Muscle of arm (tissue), 14 donors: Measurements from ENCODE around the gene OR6B1. TPM values are rescaled to one million over a fixed set of nuclear protein-coding genes. Genes with fewer than 3 reads are reported as not detected.
A peak's percentile ranks its signal among the peaks of the same experiment; 100 is the strongest.

Experiments used
- DNase-seq: peaks from one replicate; pipeline ENCODE4 v3.0.0-alpha.2; 2013
- long read RNA-seq, 11 donors: transcript quantifications; one replicate each; lab custom pipeline, GENCODE V29; 2026
- polyA plus RNA-seq, 12 donors: library from polyadenylated mRNA; unstranded; fragments of 120-200 nt; gene quantifications; one replicate each; pipeline ENCODE4 v1.2.1, GENCODE V29; 2013; ENCODE audit not compliant: insufficient read length in 12 of 12

The OR6B1 gene
- not detected for polyA plus RNA-seq
- long read RNA-seq, donor 1, result 0 reads
- long read RNA-seq, donor 2, result 0 reads
- long read RNA-seq, donor 3, result 0 reads
- long read RNA-seq, donor 4, result 0 reads
- long read RNA-seq, donor 5, result 0 reads
- long read RNA-seq, donor 6, result 0 reads
- long read RNA-seq, donor 7, result 0 reads
- long read RNA-seq, donor 8, result 0 reads
- long read RNA-seq, donor 9, result 0 reads
- long read RNA-seq, donor 10, result 0 reads
- long read RNA-seq, donor 11, result 0 reads

DNA sequence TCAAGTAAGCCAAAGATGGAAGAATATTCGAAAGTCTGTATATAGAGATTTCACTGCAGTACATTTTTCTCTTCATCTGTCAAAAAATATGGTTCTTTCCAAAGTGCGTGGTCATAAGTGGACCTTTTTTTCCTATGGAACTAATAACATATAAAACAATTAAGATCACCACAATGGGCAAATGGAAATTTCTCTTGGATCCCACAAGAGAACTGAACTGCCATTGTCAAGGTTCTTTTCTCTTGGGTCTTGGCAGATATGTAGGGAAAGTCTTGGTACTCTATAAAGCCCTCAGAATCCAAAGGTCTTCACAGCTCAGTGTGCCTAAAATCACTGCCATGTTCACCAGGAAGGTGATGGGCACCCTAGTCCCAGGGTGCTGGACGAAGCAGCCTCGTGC, at the start of gene OR6B1:
Gene OR6B1, plus strand, starts transcription at position 301 of the 400 bp plus-strand sequence. CDS start 3,677 bp downstream, outside the sequence.
- DNase-seq, result no peak

DNA sequence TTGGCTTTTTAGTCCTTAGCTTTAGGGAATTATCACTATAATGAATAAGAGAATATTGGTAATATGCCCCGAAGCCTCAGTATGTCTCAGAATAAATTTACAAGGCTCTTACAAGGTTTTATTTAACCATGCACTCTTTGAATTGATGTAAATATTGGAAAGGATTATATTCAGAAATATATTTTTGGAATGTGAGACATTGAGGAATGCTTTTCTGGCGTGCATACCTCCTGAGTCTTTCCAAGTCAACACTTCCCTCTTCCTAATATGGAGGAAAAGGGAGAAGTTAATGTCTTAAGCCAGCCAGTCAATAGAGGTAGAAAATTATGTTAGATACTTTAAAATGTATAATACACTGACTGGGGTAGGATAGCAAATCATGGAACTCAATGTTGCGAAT, 46.7 kb upstream of the OR6B1 start:
- peak; percentile 57 for DNase-seq

DNA sequence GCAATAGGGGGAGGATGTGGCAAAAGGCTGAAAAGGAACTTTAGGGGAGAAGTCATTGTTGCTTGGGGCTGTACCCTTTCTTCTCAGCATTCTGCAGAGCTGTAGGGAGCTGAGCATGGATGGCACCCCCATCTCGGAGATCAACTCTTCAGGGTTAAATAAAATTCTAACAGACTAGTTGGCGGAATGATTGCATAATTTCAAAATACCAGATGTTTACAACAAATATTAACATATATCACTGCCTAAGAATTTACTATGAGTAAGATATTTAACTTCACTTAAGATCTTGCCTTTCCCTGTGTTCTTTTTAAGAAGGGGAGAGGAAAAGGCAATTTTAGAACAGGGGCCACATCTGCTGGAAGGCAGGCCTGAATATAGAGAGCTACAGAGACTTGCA, 46.0 kb upstream of the OR6B1 start:
- DNase-seq, result peak; percentile 19

DNA sequence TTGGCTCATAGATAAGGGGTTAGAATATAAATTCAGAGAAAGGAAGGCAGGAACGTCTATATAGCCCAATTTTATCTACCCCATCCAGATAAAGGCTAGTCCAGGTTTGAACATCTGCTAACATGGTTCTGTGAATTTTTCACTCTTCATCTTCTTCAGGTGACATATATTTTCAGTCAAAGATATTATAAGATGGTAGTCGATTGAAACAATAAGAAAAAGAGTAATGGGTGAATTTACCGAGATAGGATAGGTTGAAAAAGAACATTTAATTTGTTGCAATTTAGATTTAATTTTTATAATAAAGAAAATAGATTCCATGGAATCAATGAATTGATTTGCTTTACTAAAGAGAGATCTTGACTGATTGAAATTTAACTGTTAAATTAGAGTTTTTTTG, 45.6 kb upstream of the OR6B1 start, which contains the start of gene OR2F1:
Gene OR2F1, plus strand, starts transcription at position 301 of the 400 bp plus-strand sequence. CDS start 5,127 bp downstream, outside the sequence.
- DNase-seq, result no peak

DNA sequence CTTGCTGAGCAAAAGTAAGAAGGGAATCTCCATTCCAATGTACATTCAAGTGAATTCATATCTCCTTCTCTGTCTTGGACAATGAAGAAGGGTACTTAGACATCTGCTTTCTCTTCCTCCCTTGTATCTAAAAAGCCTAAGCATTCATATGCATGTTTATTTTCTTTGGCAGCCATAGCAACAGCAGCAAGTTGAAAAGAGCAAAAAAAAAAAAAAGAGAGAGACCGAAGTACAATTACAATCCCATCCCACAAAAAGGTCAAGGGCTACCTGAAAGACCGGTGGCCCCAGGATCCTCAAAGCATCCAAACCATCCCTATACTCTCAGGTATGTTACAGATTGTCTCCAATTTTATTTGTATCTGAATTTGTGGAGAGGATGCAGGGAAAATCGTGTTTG, 41.3 kb upstream of the OR6B1 start:
- DNase-seq, result no peak

DNA sequence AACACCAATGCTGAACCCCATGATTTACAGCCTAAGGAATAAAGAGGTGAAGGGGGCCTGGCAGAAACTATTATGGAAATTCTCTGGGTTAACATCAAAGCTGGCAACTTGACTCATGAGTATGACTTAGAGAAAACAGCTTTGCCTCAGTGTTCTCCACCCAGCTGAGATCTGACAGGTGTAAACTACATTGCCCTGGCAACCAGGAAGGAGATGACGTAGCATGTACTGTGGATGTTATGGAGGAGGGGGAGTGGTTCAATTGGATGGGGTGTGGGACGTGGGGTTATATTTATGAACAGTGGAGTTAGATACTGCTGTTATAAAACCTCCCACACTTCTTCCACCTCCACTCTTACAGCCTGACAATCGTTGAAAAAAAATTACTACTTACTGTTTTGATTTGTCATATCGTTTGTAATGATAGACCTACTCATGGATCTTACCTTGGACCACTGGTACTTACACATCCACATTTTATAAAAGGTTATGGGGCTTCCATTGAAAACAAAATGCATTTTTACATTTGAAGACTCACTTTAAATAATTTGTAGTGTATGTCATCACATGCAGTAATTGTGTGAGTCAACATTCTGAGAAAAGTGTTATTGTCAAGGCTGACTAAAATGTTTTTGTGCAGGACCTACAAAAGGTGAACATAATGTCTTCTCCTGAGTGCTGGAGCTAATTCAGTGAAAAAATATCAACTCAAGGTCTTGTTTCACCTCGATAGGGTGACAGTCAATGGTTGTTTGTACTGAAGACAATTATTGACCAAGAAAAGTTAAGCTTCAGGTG, 39.1 kb upstream of the OR6B1 start:
- no peak for DNase-seq

DNA sequence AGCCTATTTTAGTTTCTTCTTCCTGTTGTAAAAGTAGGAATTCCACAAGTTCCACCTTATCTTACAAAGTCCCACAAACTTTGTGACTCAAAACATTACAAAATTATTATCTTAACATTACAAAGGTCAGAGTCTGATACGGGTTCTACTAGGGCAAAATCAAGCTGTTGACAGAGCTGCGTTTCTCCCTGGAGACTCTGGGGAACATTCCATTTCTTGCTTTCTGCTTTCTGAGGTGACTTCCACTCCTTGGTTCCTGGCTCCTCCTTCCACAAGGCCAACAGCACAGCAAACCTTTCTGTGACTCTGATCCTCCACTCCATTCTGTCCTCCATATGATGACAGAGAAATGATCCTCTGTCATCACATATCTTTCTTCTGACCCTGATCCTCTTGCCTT, 34.8 kb upstream of the OR6B1 start:
- DNase-seq, result no peak

DNA sequence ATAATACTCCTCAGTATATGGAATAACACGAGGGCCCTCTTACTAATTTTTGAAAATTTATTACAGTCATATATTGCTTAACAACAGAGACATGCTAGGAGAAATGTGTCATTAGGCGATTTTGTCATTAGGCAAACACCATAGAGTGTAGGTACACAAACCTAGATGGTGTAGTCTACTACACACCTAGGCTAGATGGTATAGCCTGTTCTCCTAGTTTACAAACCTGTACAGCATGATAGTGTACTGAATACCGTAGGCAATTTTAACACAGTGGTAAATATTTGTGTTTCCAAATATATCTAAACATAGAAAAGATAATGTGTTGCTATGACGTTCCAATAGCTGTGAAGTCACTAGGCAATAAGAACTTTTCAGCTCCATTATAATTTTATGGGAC, 32.7 kb upstream of the OR6B1 start:
- DNase-seq, result no peak

DNA sequence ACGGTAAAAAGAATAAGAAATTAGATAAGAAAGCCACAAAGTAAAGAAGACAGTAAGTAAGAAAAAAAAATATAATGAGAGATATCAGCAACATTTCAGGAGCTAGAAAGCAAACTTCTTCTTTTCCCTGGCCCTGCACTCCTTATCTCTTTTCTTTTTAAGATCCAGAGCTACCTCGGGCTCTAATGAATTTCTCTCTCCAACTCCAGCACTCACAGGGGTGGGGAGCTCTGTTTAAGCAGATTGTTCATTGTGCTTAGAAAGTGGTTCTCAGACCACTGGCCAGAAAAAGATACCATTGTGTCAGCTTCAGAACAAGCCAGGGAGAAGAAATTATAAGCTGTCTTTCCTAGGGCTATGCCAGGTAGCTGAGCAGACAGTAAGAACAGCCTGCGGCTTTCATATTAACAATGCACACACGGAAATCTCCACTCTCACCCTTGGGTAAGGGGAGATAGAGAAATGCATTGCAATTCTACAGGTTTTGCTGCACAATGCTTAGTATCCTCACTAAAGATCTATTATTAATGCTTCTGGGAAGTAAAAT, 26.2 kb upstream of the OR6B1 start:
- no peak for DNase-seq

DNA sequence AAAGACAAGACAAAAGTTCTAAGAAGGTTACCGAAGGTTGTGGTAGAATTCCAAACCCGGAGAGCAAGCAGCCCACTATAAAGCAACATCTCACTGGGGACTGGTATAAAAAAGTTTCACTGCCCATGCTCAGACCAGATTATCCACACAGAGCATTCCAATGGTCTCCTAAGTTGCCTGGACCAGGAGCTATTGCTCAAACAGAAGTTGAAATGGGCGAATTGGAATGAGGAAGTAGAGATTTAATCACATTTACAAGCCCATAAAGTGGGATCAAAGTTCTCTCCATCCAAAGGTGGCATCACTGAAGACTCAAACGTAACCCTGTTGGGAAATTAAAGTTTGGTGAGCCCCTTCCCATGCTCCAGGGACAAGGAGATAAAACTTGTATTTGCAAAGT, 25.7 kb upstream of the OR6B1 start:
- no peak for DNase-seq

DNA sequence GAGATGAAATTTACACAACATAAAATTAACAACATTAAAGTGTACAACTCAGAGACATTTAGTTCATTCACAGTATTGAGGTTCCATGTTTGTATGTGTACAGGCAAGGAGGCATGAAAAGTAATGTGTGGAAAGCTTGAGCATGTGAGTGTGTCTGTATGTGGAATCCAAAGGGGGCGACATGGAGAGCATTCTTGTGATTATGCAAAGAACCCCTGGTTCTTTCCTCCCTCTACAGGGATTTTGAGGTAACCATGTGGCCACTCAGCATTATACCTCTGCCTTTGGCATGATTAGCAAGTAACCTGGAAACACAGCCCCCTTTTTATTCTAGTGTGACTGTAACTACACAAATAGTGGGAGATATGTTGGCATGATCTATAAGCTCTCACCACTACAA, 24.5 kb upstream of the OR6B1 start:
- no peak for DNase-seq

DNA sequence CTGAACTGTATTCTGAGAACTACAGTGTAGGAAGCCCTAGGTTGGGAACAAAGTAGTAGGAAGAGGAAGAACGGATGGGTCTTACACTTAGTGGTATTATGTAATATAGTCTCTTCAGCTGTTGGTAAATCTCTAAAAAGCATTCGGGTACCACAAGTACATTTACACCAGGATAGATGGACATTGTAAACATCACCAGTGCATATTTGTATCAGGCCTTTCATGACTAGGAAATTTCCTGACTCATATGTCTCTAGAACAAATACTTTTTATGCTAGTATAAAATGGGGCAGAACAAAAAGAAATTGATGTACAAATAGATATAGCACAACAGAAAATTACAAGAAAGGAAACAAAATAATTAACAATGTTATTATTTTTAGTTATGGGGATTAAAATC, 21.5 kb upstream of the OR6B1 start:
- DNase-seq, result no peak

DNA sequence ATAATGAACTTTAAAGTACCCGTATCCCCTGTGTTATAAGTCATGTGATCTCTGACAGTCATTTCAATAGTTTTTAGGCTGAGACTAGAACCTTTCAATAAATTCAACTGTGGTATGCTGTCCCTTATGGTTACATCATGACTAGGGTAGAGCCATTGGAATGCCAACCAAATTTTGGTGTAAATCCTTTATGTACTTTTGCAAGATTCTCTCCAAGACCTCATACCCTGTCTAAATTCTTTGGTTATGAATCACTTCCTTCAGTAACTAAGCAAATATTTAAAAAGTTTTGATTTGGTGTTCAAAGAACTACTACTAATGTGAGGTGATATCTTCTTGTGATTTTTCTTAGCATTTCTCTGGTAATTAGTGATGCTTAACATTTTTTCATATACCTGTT, 20.8 kb upstream of the OR6B1 start:
- DNase-seq, result no peak

DNA sequence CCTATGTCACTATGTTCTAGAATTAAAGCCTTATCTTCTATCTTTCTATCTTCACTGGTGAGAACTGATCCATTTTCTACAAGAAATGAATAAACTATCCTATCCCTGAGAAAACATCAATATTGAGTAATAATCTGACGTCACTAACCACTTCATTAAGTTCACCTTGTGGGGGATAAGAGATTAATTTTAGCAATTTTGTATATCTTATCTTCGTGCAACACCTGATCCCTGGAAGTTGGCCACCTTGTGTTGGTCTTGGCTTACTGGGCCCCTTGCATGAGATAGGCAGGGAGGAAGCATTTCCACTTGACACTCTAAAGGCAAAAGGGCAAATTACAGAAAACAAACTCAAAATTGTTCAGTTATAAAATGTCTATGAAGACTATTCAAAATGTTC, 20.1 kb upstream of the OR6B1 start:
- DNase-seq, result no peak

DNA sequence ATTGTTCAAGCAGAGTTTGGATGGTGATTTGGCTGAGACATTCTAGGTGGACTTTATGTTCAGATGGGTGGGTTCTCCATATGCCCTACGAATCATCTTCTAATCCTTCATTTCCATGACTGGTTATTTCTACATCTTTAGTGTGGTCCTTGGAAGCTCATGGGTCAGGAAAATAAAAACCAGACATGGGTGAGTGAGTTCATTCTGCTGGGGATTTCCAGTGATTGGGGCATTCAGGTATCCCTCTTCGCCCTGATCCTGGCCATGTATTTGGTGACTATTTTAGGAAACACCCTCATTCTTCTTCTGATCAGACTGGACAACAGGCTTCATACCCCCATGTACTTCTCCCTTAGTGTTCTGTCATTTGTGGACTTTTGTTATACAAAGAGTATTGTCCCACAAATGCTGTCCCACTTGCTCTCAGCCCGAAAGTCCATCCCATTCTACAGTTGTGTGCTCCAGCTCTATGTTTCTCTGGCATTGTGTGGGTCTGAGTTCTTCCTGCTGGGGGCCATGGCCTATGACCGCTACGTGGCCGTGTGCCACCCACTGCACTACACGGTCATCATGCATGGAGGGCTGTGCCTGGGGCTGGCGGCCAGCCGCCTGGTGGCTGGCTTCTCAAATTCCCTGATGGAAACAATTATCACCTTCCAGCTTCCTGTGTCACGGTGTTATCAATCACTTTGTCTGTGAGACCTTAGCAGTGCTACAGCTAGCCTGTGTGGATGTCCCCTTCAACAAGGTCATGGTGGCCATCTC, 19.2 kb upstream of the OR6B1 start:
- DNase-seq, result no peak

DNA sequence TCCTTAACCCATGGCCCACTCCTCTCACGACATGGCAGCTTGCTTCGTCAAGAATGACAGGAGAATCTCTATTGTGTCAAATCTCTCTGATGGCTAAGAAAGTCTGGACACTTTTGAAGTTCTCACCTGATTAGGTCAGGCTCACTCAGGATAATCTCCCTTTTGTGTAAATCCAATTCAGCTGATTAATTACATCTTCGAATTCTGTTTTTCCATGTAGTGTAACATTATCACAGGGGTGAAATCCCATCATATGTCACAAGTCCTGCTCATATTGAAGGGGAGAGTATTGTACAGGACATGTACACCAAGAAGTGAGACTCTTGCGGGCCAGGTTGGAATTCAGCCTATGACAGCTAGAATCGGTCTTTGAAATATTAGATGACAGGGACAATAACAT, 16.2 kb upstream of the OR6B1 start:
- no peak for DNase-seq

DNA sequence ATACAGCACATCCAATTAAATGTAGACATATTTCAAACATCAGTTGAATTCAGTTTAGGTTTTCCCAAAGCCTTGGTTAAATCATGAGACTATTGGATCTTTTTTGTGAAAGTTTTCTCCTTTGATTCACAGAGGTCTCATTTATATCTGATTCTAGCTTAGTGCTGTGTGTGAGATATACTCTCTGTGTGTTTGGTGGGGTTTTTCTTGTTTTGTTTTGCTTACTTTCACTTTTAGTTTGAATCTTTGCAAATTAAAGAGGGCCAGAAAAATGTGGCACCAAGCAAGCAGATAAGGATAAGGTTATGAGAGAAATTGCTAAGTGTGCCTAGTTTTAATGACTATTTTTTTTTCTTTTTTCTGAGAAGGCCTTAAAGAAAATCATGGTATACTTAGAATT, 12.6 kb upstream of the OR6B1 start:
- DNase-seq, result no peak

DNA sequence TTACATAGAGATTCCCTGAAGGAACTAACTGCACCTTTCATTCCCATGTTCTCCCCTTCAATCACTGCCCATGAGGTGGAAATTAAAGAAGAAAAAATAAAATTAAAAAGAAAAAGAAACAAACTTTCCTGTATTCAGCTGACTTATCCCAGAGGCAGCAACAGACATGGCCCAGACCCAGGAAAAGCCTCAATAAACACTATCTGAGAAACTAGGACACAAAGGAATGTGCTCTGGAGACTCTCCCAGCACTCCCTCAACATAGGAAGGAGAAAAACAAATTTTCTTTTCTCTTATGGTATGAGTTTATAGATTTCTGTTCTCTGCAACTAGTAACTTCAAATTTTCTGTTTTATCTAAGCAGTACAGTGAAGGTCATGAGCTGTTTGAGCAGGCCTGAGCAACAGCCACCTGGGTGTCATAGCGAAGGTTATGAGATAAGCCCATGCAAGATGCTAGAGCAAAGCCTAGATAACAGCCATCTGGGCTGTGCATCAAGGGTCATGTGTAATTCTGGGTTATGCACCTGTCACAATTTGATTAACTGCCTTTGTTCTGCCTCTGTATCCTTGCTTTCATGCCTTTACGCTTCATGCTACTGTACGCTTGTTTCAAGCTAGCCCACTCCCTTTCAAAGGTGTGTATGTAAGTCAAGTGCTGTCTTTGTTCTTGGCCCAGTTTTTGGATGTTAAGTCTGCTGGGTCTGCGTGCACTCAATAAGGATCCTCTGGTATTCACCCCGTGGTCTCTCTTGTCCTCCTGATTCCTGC, 11.0 kb upstream of the OR6B1 start:
- DNase-seq, result no peak

DNA sequence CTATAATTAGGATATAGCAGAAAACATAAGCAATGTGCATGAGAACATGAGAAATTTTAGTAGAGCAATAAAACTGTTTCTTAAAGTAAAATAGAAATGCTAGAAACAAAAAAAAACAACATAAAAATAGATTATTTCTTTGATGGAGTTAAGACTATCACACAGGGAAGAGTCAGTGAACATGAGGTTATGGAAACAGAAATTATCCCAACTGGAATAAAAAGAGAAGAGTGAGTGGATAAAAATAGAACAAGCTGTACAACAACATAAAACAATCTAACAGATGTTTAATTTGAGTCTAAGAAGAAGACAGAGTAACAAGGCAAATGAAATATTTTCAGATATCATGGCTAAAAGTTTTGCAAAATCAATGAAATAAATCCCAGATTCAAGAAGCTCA, 7.5 kb upstream of the OR6B1 start:
- peak; percentile 38 for DNase-seq

DNA sequence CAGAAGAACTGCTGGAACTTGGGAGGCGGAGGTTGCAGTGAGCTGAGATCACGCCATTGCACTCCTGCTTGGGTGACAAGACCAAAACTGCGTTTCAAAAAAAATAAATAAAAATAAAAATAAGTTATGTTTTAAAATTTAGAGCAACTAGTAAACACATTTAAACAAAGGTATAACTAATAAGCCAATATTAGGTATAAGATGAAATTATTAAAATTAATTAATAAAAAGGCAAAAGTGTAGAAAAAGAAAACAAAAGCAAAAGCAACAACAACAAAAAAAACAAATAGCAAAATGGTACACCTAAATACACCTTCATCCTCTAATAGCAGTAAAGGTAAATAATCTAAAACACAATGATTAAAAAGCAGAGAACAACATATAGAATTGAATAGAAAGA, 6.2 kb upstream of the OR6B1 start:
- DNase-seq, result no peak

DNA sequence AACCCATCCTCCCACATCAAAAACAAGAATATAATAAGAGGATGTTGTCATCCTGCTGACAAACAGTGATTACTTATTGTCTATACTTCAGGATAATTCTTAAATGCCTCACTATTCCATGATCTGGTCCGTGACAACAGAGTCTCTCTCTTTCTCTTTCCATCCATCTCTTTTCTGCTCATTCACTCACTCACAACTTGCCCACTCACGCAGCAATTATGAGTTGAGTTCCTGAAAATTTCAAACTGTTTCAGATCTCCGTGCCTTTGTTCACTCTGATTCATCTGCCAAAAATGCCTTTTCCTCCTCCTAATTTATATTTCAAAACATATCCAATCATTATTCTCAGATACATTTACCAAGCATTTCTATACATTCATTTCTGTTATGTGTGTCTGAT, 1.4 kb downstream of the OR6B1 start:
- DNase-seq, result no peak

DNA sequence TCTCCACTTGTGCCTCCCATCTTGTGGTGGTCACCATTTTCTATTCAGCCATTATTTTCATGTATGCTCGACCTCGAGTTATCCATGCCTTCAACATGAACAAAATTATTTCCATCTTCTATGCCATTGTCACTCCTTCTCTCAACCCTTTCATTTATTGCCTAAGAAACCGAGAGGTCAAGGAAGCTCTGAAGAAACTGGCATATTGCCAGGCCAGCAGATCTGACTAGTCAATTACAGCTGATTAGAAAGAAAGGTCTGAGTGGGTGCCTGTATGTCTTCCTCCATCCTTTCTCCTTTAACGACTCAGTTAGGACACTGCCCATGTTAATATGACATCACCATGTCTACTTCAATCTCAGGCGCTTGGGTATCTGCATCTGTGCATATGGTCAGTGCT, 4.6 kb downstream of the OR6B1 start:
- no peak for DNase-seq
